Loucy (cell line): ENCODE results near the gene SMC3.
"Not testable (repeated sequence)": the region's sequence is repeated elsewhere in the genome, so short reads cannot be mapped to it uniquely, and the experiment has no call there.

Experiments used
- H2AFZ ChIP-seq: fragments of 200-600 bp; sonication (generic); 2 replicates; pipeline ENCODE4 v1.6.0; 2016; ENCODE audit warnings: antibody characterized with exemption, mild to moderate bottlenecking, low read length, moderate library complexity
- H3F3A ChIP-seq: fragments of 200-600 bp; 2 replicates; pipeline ENCODE4 v1.6.0; 2016; ENCODE audit warnings: antibody characterized with exemption, low read depth, mild to moderate bottlenecking
- H3K27me3 ChIP-seq: fragments of 200-600 bp; sonication (generic); 2 replicates; pipeline ENCODE4 v1.6.1; 2014; ENCODE audit warnings: low read length, mild to moderate bottlenecking; ENCODE audit not compliant: insufficient read depth, poor library complexity, severe bottlenecking
- H3K36me3 ChIP-seq: fragments of 200-600 bp; sonication (generic); 2 replicates; pipeline ENCODE4 v1.6.1; 2016; ENCODE audit warnings: low read length; ENCODE audit not compliant: insufficient read depth
- H3K4me1 ChIP-seq: fragments of 200-600 bp; sonication (generic); 2 replicates; pipeline ENCODE4 v1.5.1; 2014; ENCODE audit warnings: low read length, mild to moderate bottlenecking; ENCODE audit not compliant: insufficient read depth, poor library complexity, severe bottlenecking
- H3K4me2 ChIP-seq: fragments of 200-600 bp; sonication (generic); 2 replicates; pipeline ENCODE4 v1.6.0; 2014; ENCODE audit warnings: antibody characterized with exemption, low read length, low read depth, mild to moderate bottlenecking; ENCODE audit not compliant: poor library complexity, severe bottlenecking
- H3K4me3 ChIP-seq: fragments of 200-600 bp; sonication (generic); 2 replicates; pipeline ENCODE4 v1.5.1; 2014; ENCODE audit warnings: low read length, mild to moderate bottlenecking, mixed read lengths; ENCODE audit not compliant: poor library complexity, severe bottlenecking
- H3K79me2 ChIP-seq: fragments of 200-600 bp; sonication (generic); 2 replicates; pipeline ENCODE4 v1.6.1; 2014; ENCODE audit warnings: low read length; ENCODE audit not compliant: insufficient read depth
- H3K9ac ChIP-seq: fragments of 200-600 bp; sonication (generic); 2 replicates; pipeline ENCODE4 v1.6.0; 2014; ENCODE audit warnings: mild to moderate bottlenecking, low read depth, low read length, moderate library complexity; ENCODE audit not compliant: poor library complexity, severe bottlenecking
- H3K9me2 ChIP-seq: fragments of 200-600 bp; sonication (generic); replicated peaks from 2 replicates; pipeline ENCODE4 v1.6.1; 2016; ENCODE audit warnings: low read depth, low read length, mixed read lengths
- H3K9me3 ChIP-seq: fragments of 200-600 bp; sonication (generic); 2 replicates; pipeline ENCODE4 v1.6.1; 2014; ENCODE audit warnings: mild to moderate bottlenecking, antibody characterized with exemption, low read length, low read depth; ENCODE audit not compliant: insufficient read depth
- H4K20me1 ChIP-seq: fragments of 200-600 bp; sonication (generic); 2 replicates; pipeline ENCODE4 v1.6.0; 2014; ENCODE audit warnings: antibody characterized with exemption, low read length, mild to moderate bottlenecking; ENCODE audit not compliant: insufficient read depth, poor library complexity, severe bottlenecking
- CTCF ChIP-seq: fragments of 200-600 bp; sonication (generic); conservative IDR thresholded peaks from 2 replicates; pipeline ENCODE4 v1.5.1; 2014; ENCODE audit warnings: mild to moderate bottlenecking, antibody characterized with exemption, low read length
- EZH2phosphoT487 ChIP-seq: fragments of 200-600 bp; IDR thresholded peaks from 2 replicates; pipeline ENCODE4 v1.6.1; 2018; ENCODE audit warnings: antibody characterized with exemption, mild to moderate bottlenecking, moderate library complexity, borderline replicate concordance

Gene SMC3

GRCh38 chr10:110619514-110620397 is 52.3 kb downstream of the SMC3 start:
- no peaks in the 10 kb centered on the region for H3F3A ChIP-seq
- no peak overlapping the region for H3K9ac ChIP-seq
- H2AFZ ChIP-seq = no peak overlapping the region
- no peak overlapping the region for H3K4me2 ChIP-seq
- no peaks in the 10 kb centered on the region for H3K9me3 ChIP-seq
- TF ChIP-seq EZH2phosphoT487 = no peak
- no peak for TF ChIP-seq CTCF
- H3K4me1 ChIP-seq = no peaks in the 10 kb centered on the region
- no peaks in the 10 kb centered on the region for H4K20me1 ChIP-seq
- no peaks in the 10 kb centered on the region for H3K36me3 ChIP-seq
- H3K4me3 ChIP-seq = no peak overlapping the region
- no peaks in the 10 kb centered on the region for H3K27me3 ChIP-seq
- H3K79me2 ChIP-seq = no peaks in the 10 kb centered on the region
- H3K9me2 ChIP-seq = no peaks in the 10 kb centered on the region

GRCh38 chr10:110620398-110620719 is 52.9 kb downstream of the SMC3 start:
- no peak overlapping the region for H3K9ac ChIP-seq
- no peak overlapping the region for H3K4me2 ChIP-seq
- no peaks in the 10 kb centered on the region for H3K27me3 ChIP-seq
- no peak overlapping the region for H2AFZ ChIP-seq
- no peaks in the 10 kb centered on the region for H3K9me3 ChIP-seq
- no peak overlapping the region for H3K4me3 ChIP-seq
- no peaks in the 10 kb centered on the region for H3F3A ChIP-seq
- no peaks in the 10 kb centered on the region for H3K79me2 ChIP-seq
- TF ChIP-seq EZH2phosphoT487 (no peak), CTCF (no peak)
- H3K36me3 ChIP-seq = no peaks in the 10 kb centered on the region
- H4K20me1 ChIP-seq = no peaks in the 10 kb centered on the region
- no peaks in the 10 kb centered on the region for H3K4me1 ChIP-seq
- no peaks in the 10 kb centered on the region for H3K9me2 ChIP-seq

- not testable (repeated sequence) for H3K79me2 ChIP-seq, H3K4me1 ChIP-seq, H4K20me1 ChIP-seq, H3K36me3 ChIP-seq, H2AFZ ChIP-seq, H3K4me3 ChIP-seq, H3K9ac ChIP-seq, H3K9me3 ChIP-seq, H3K9me2 ChIP-seq, H3K27me3 ChIP-seq, H3F3A ChIP-seq, H3K4me2 ChIP-seq
These were observed 55.8 kb downstream of the SMC3 start for GRCh38 chr10:110623316-110623715.

- no peaks in the 10 kb centered on the region for H3F3A ChIP-seq
- no peaks in the 10 kb centered on the region for H3K79me2 ChIP-seq
- H2AFZ ChIP-seq = no peak overlapping the region
- H3K4me3 ChIP-seq = no peak overlapping the region
- H3K4me2 ChIP-seq = no peak overlapping the region
- no peaks in the 10 kb centered on the region for H3K9me3 ChIP-seq
- H4K20me1 ChIP-seq = no peaks in the 10 kb centered on the region
- H3K4me1 ChIP-seq = no peaks in the 10 kb centered on the region
- H3K27me3 ChIP-seq = no peaks in the 10 kb centered on the region
- TF ChIP-seq CTCF (no peak), EZH2phosphoT487 (no peak)
- H3K9ac ChIP-seq = no peak overlapping the region
- no peaks in the 10 kb centered on the region for H3K36me3 ChIP-seq
- no peaks in the 10 kb centered on the region for H3K9me2 ChIP-seq
These were observed 57.9 kb downstream of the SMC3 start for GRCh38 chr10:110625356-110625894.
